H9 (cell line): Measurements from ENCODE around the gene ADARB2. TPM values are rescaled to one million over a fixed set of nuclear protein-coding genes. Genes with fewer than 3 reads are reported as not detected.

Source experiments
- DNase-seq: peaks from one replicate; pipeline ENCODE4 v3.0.0-alpha.2; 2017
- H2AFZ ChIP-seq: one replicate; pipeline ENCODE4 v1.6.1; 2013; ENCODE audit warnings: mild to moderate bottlenecking, low read length, control low read depth, moderate library complexity
- H2AK5ac ChIP-seq: 2 replicates; pipeline ENCODE4 v1.6.1; 2013; ENCODE audit warnings: low read length, control low read depth, mixed read lengths; ENCODE audit not compliant: insufficient read length
- H2BK120ac ChIP-seq: one replicate; pipeline ENCODE4 v1.6.1; 2013; ENCODE audit warnings: low read depth, mild to moderate bottlenecking, low read length, control low read depth, inconsistent platforms; ENCODE audit not compliant: poor library complexity, severe bottlenecking
- H2BK12ac ChIP-seq: 2 replicates; pipeline ENCODE4 v1.6.1; 2013; ENCODE audit warnings: low read length, control low read depth, mixed read lengths, low read depth; ENCODE audit not compliant: insufficient read length
- H2BK15ac ChIP-seq: 2 replicates; pipeline ENCODE4 v1.6.1; 2013; ENCODE audit warnings: low read depth, low read length, control low read depth
- H2BK20ac ChIP-seq: one replicate; pipeline ENCODE4 v1.6.1; 2013; ENCODE audit warnings: low read depth, mild to moderate bottlenecking, low read length, control low read depth, inconsistent platforms; ENCODE audit not compliant: poor library complexity, severe bottlenecking
- H2BK5ac ChIP-seq: 2 replicates; pipeline ENCODE4 v1.6.1; 2013; ENCODE audit warnings: low read length, control low read depth, mixed read lengths; ENCODE audit not compliant: insufficient read length
- H3K14ac ChIP-seq: 2 replicates; pipeline ENCODE4 v1.6.1; 2013; ENCODE audit warnings: low read length, control low read depth; ENCODE audit not compliant: insufficient read depth
- H3K18ac ChIP-seq: 2 replicates; pipeline ENCODE4 v1.6.1; 2013; ENCODE audit warnings: low read depth, mild to moderate bottlenecking, mixed read lengths, low read length, control low read depth; ENCODE audit not compliant: insufficient read length
- H3K23ac ChIP-seq: 2 replicates; pipeline ENCODE4 v1.6.1; 2013; ENCODE audit warnings: low read length, control low read depth, mixed read lengths, low read depth; ENCODE audit not compliant: insufficient read length
- H3K23me2 ChIP-seq: 2 replicates; pipeline ENCODE4 v1.6.1; 2013; ENCODE audit warnings: low read depth, mild to moderate bottlenecking, mixed read lengths, low read length, control low read depth; ENCODE audit not compliant: insufficient read length, poor library complexity, severe bottlenecking
- H3K27ac ChIP-seq: 2 replicates; pipeline ENCODE4 v1.5.1; 2013; ENCODE audit warnings: low read length, control low read depth, mixed read lengths, low read depth; ENCODE audit not compliant: insufficient read length
- H3K27me3 ChIP-seq: 2 replicates; pipeline ENCODE4 v1.6.1; 2013; ENCODE audit warnings: low read length, control low read depth, inconsistent platforms; ENCODE audit not compliant: insufficient read depth
- H3K4ac ChIP-seq: 2 replicates; pipeline ENCODE4 v1.6.1; 2013; ENCODE audit warnings: low read depth, mild to moderate bottlenecking, control low read depth, inconsistent platforms, low read length, moderate library complexity
- H3K4me1 ChIP-seq: 2 replicates; pipeline ENCODE4 v1.6.1; 2013; ENCODE audit warnings: low read length, control low read depth, inconsistent platforms; ENCODE audit not compliant: insufficient read depth
- H3K4me2 ChIP-seq: 2 replicates; pipeline ENCODE4 v1.6.1; 2013; ENCODE audit warnings: low read length, control low read depth, mixed read lengths; ENCODE audit not compliant: insufficient read length, insufficient read depth
- H3K56ac ChIP-seq: 2 replicates; pipeline ENCODE4 v1.6.1; 2013; ENCODE audit warnings: low read depth, mild to moderate bottlenecking, mixed read lengths, low read length, control low read depth; ENCODE audit not compliant: insufficient read length
- H3K79me1 ChIP-seq: 2 replicates; pipeline ENCODE4 v1.6.1; 2013; ENCODE audit warnings: low read depth, mild to moderate bottlenecking, moderate library complexity, low read length, control low read depth, inconsistent platforms; ENCODE audit not compliant: insufficient read depth, poor library complexity, severe bottlenecking
- H3K79me2 ChIP-seq: 2 replicates; pipeline ENCODE4 v1.6.1; 2013; ENCODE audit warnings: low read length, control low read depth, inconsistent platforms; ENCODE audit not compliant: insufficient read depth
- H3K9ac ChIP-seq: 2 replicates; pipeline ENCODE4 v1.6.1; 2013; ENCODE audit warnings: low read length, control low read depth, mixed read lengths; ENCODE audit not compliant: insufficient read length; ENCODE audit errors: extremely low read depth
- H3K9me3 ChIP-seq: one replicate; pipeline ENCODE4 v1.6.1; 2013; ENCODE audit warnings: low read depth, low read length, inconsistent platforms; ENCODE audit not compliant: control insufficient read depth
- H3T11ph ChIP-seq: one replicate; pipeline ENCODE4 v1.6.1; 2013; ENCODE audit warnings: mild to moderate bottlenecking, low read length, control low read depth, inconsistent platforms
- H4K20me1 ChIP-seq: one replicate; pipeline ENCODE4 v1.6.1; 2013; ENCODE audit not compliant: control insufficient read depth, insufficient read length, insufficient read depth
- H4K5ac ChIP-seq: 2 replicates; pipeline ENCODE4 v1.6.1; 2013; ENCODE audit warnings: low read depth, mild to moderate bottlenecking, mixed read lengths, low read length, control low read depth; ENCODE audit not compliant: insufficient read length
- H4K8ac ChIP-seq: replicated peaks from 2 replicates; pipeline ENCODE4 v1.6.1; 2013; ENCODE audit warnings: low read length, control low read depth, mixed read lengths, low read depth; ENCODE audit not compliant: insufficient read length
- H4K91ac ChIP-seq: 2 replicates; pipeline ENCODE4 v1.6.1; 2013; ENCODE audit warnings: low read depth, mild to moderate bottlenecking, moderate library complexity, mixed read lengths, low read length, control low read depth; ENCODE audit not compliant: insufficient read length
- H3K27ac Mint-ChIP-seq, 3 experiments: 2 replicates in 2 of 3; 3 replicates in 1 of 3; pipeline ENCODE4 v1.8.0; 2020 to 2021; ENCODE audit warnings: mixed read lengths in 3 of 3, mild to moderate bottlenecking in 1 of 3, moderate library complexity in 1 of 3
- H3K27me3 Mint-ChIP-seq: 2 replicates; pipeline ENCODE4 v1.8.0; 2021; ENCODE audit warnings: low read depth, mild to moderate bottlenecking, moderate library complexity, mixed read lengths
- H3K36me3 Mint-ChIP-seq, 3 experiments: 2 replicates in 2 of 3; 3 replicates in 1 of 3; pipeline ENCODE4 v1.8.0; 2020 to 2021; ENCODE audit warnings: low read depth in 3 of 3, mixed read lengths in 3 of 3; ENCODE audit not compliant: insufficient read depth in 1 of 3
- H3K4me1 Mint-ChIP-seq, 2 experiments: 2 replicates each; pipeline ENCODE4 v1.8.0; 2020; ENCODE audit warnings: mixed read lengths in 2 of 2
- H3K4me3 Mint-ChIP-seq, 2 experiments: 2 replicates in 1 of 2; 3 replicates in 1 of 2; pipeline ENCODE4 v1.8.0; 2020 to 2021; ENCODE audit warnings: mild to moderate bottlenecking in 2 of 2, mixed read lengths in 2 of 2, moderate library complexity in 1 of 2
- H3K9me3 Mint-ChIP-seq, 2 experiments: 2 replicates in 1 of 2; 3 replicates in 1 of 2; pipeline ENCODE4 v1.8.0; 2020; ENCODE audit warnings: mild to moderate bottlenecking in 2 of 2, mixed read lengths in 2 of 2, moderate library complexity in 1 of 2
- WGBS: extraction: QIAGEN DNeasy Blood & Tissue Kit; methylation state at CpG from one replicate; pipeline ENCODE4 v1.1.7; 2013; ENCODE audit warnings: missing lambda C conversion rate, low lambda C conversion rate, mixed read lengths; ENCODE audit not compliant: insufficient read length; ENCODE audit errors: extremely low coverage; 5-methylcytosine and 5-hydroxymethylcytosine counted together
- total RNA-seq: library from RNA; stranded (reverse); gene quantifications from 2 replicates; pipeline ENCODE4 v1.2.1, GENCODE V29; 2021
- TF ChIP-seq, protein P1 (sequence below): fragments of 200-600 bp; sonication (generic); conservative IDR thresholded peaks from 3 replicates; pipeline ENCODE4 v1.8.0; 2021; ENCODE audit warnings: antibody characterized with exemption, mild to moderate bottlenecking

The ADARB2 gene
- total RNA-seq, 1 experiment from 2014 or later = 0.87 TPM

GRCh38 chr10:1266033-1266802 lies 471.1 kb downstream of the ADARB2 start:
- no CpG with 5 or more reads among the region's 36 CpGs for WGBS
- TF ChIP-seq, protein P1, sequence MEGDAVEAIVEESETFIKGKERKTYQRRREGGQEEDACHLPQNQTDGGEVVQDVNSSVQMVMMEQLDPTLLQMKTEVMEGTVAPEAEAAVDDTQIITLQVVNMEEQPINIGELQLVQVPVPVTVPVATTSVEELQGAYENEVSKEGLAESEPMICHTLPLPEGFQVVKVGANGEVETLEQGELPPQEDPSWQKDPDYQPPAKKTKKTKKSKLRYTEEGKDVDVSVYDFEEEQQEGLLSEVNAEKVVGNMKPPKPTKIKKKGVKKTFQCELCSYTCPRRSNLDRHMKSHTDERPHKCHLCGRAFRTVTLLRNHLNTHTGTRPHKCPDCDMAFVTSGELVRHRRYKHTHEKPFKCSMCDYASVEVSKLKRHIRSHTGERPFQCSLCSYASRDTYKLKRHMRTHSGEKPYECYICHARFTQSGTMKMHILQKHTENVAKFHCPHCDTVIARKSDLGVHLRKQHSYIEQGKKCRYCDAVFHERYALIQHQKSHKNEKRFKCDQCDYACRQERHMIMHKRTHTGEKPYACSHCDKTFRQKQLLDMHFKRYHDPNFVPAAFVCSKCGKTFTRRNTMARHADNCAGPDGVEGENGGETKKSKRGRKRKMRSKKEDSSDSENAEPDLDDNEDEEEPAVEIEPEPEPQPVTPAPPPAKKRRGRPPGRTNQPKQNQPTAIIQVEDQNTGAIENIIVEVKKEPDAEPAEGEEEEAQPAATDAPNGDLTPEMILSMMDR = no peak
- H2BK15ac ChIP-seq = no peak overlapping the region

More at GRCh38 chr10:1266033-1266802, 471.1 kb downstream of the ADARB2 start:
- H4K91ac ChIP-seq = no peak overlapping the region
- H3K14ac ChIP-seq = no peak overlapping the region
- no peak overlapping the region for H3K4me2 ChIP-seq
- H3K4ac ChIP-seq = no peak overlapping the region
- Mint-ChIP-seq H3K9me3 (peaks cover 4 to 5% of the 10 kb centered on the region in 2 experiments; a peak in 3 of 5 replicates), H3K27ac (no peak overlapping the region), H3K4me3 (no peak overlapping the region), H3K36me3 (no peaks in the 10 kb centered on the region), H3K4me1 (peaks cover 9 to 12% of the 10 kb centered on the region in 2 experiments), H3K27me3 (no peaks in the 10 kb centered on the region)
- H3K79me2 ChIP-seq = no peaks in the 10 kb centered on the region
- H3K56ac ChIP-seq = no peak overlapping the region
- H3K9me3 ChIP-seq = no peaks in the 10 kb centered on the region
- H3K9ac ChIP-seq = no peak overlapping the region
- H2BK12ac ChIP-seq = no peak overlapping the region
- H3K18ac ChIP-seq = no peak overlapping the region
- H3K27me3 ChIP-seq = no peaks in the 10 kb centered on the region
- H4K8ac ChIP-seq = no peak overlapping the region
- H3K4me1 ChIP-seq = no peaks in the 10 kb centered on the region
- H2AK5ac ChIP-seq = no peak overlapping the region
- H2BK20ac ChIP-seq = no peak overlapping the region
- no peak overlapping the region for H3T11ph ChIP-seq
- no peaks in the 10 kb centered on the region for H4K20me1 ChIP-seq
- H3K79me1 ChIP-seq = no peaks in the 10 kb centered on the region
- no peak overlapping the region for H3K27ac ChIP-seq
- no peak overlapping the region for H2AFZ ChIP-seq
- H4K5ac ChIP-seq = no peak overlapping the region
- no peak overlapping the region for H3K23ac ChIP-seq
- H2BK5ac ChIP-seq = no peak overlapping the region
- peaks cover 2% of the 10 kb centered on the region for H3K23me2 ChIP-seq
- no peak for DNase-seq
- no peak overlapping the region for H2BK120ac ChIP-seq
